ENCODE data around the gene CNTN1.

CNTN1 gene

GRCh38 chr12:40691913-40692764, at the start of gene CNTN1:
CNTN1 (plus strand) TSS chr12:40692439.
- no peak within 1 kb of the TSS for H3K9ac ChIP-seq (ENCODE audit: low read depth, low read length)
- H3K4me1 ChIP-seq (ENCODE audit: insufficient read depth, low read length), result no peaks in the 10 kb centered on the region
- H3K4me3 ChIP-seq (ENCODE audit: low read depth in 1 of 2, low read length in 2 of 2), result no peak within 1 kb of the TSS
- ATAC-seq (ENCODE audit: insufficient read depth, low read depth) (no peak), DNase-seq (no peak)
- H3K36me3 ChIP-seq (ENCODE audit: insufficient read depth, low read length), result no peaks in the 10 kb centered on the region
- TF ChIP-seq EZH2 (IDR thresholded peaks at IDR 0.05; ENCODE audit: borderline replicate concordance, low read depth, low read length, severe bottlenecking) (no peak), CTCF (IDR thresholded peaks at IDR 0.05; ENCODE audit: borderline replicate concordance, extremely low read depth, low read length, poor library complexity, severe bottlenecking) (no peak)
- no peak within 1 kb of the TSS for H3K4me2 ChIP-seq (ENCODE audit: insufficient read depth, low read length)
- H3K9me3 ChIP-seq (ENCODE audit: insufficient read depth, low read length, severe bottlenecking), result peaks cover 4% of the 10 kb centered on the region
- H3K27me3 ChIP-seq (ENCODE audit: insufficient read depth, low read length, poor library complexity), result no peaks in the 10 kb centered on the region
- H3K79me2 ChIP-seq (ENCODE audit: insufficient read depth, low read length), result no peaks in the 10 kb centered on the region
- H2AFZ ChIP-seq (ENCODE audit: low read depth, low read length), result no peak within 1 kb of the TSS
- no peak within 1 kb of the TSS for H3K27ac ChIP-seq (ENCODE audit: low read length)
- H4K20me1 ChIP-seq (ENCODE audit: insufficient read depth, low read length), result no peaks in the 10 kb centered on the region

- Histone ChIP-seq H3K9me3 (ENCODE audit: insufficient read depth, low read length, severe bottlenecking) (peaks cover 4% of the 10 kb centered on the region), H4K20me1 (ENCODE audit: insufficient read depth, low read length) (no peaks in the 10 kb centered on the region), H3K79me2 (ENCODE audit: insufficient read depth, low read length) (no peaks in the 10 kb centered on the region), H3K27me3 (ENCODE audit: insufficient read depth, low read length, poor library complexity) (no peaks in the 10 kb centered on the region), H3K4me2 (ENCODE audit: insufficient read depth, low read length) (no peak overlapping the region), H2AFZ (ENCODE audit: low read depth, low read length) (no peak overlapping the region), H3K4me1 (ENCODE audit: insufficient read depth, low read length) (no peaks in the 10 kb centered on the region), H3K27ac (ENCODE audit: low read length) (no peak overlapping the region), H3K9ac (ENCODE audit: low read depth, low read length) (no peak overlapping the region), H3K36me3 (ENCODE audit: insufficient read depth, low read length) (no peaks in the 10 kb centered on the region), H3K4me3 (ENCODE audit: low read depth in 1 of 2, low read length in 2 of 2) (no peak overlapping the region)
- DNase-seq, result no peak
- no peak for ATAC-seq (ENCODE audit: insufficient read depth, low read depth)
- no peak for TF ChIP-seq EZH2 (IDR thresholded peaks at IDR 0.05; ENCODE audit: borderline replicate concordance, low read depth, low read length, severe bottlenecking)
- TF ChIP-seq CTCF (IDR thresholded peaks at IDR 0.05; ENCODE audit: borderline replicate concordance, extremely low read depth, low read length, poor library complexity, severe bottlenecking), result no peak
Measured at GRCh38 chr12:40643506-40643905, 48.7 kb upstream of the CNTN1 start.

- Histone ChIP-seq H3K4me1 (ENCODE audit: insufficient read depth, low read length) (no peaks in the 10 kb centered on the region), H3K27ac (ENCODE audit: low read length) (no peak overlapping the region), H3K36me3 (ENCODE audit: insufficient read depth, low read length) (no peaks in the 10 kb centered on the region), H3K9me3 (ENCODE audit: insufficient read depth, low read length, severe bottlenecking) (peaks cover 4% of the 10 kb centered on the region), H3K27me3 (ENCODE audit: insufficient read depth, low read length, poor library complexity) (no peaks in the 10 kb centered on the region), H3K9ac (ENCODE audit: low read depth, low read length) (no peak overlapping the region), H3K4me3 (ENCODE audit: low read depth in 1 of 2, low read length in 2 of 2) (no peak overlapping the region), H3K79me2 (ENCODE audit: insufficient read depth, low read length) (no peaks in the 10 kb centered on the region), H4K20me1 (ENCODE audit: insufficient read depth, low read length) (no peaks in the 10 kb centered on the region), H3K4me2 (ENCODE audit: insufficient read depth, low read length) (no peak overlapping the region), H2AFZ (ENCODE audit: low read depth, low read length) (no peak overlapping the region)
- TF ChIP-seq CTCF (IDR thresholded peaks at IDR 0.05; ENCODE audit: borderline replicate concordance, extremely low read depth, low read length, poor library complexity, severe bottlenecking), result no peak
- TF ChIP-seq EZH2 (IDR thresholded peaks at IDR 0.05; ENCODE audit: borderline replicate concordance, low read depth, low read length, severe bottlenecking), result no peak
- no peak for ATAC-seq (ENCODE audit: insufficient read depth, low read depth)
- no peak for DNase-seq
Measured at GRCh38 chr12:40643976-40644375, 48.3 kb upstream of the CNTN1 start.

All from DND-41 (cell line).